ENCODE measurements around the gene KRTAP4-9.

DNA sequence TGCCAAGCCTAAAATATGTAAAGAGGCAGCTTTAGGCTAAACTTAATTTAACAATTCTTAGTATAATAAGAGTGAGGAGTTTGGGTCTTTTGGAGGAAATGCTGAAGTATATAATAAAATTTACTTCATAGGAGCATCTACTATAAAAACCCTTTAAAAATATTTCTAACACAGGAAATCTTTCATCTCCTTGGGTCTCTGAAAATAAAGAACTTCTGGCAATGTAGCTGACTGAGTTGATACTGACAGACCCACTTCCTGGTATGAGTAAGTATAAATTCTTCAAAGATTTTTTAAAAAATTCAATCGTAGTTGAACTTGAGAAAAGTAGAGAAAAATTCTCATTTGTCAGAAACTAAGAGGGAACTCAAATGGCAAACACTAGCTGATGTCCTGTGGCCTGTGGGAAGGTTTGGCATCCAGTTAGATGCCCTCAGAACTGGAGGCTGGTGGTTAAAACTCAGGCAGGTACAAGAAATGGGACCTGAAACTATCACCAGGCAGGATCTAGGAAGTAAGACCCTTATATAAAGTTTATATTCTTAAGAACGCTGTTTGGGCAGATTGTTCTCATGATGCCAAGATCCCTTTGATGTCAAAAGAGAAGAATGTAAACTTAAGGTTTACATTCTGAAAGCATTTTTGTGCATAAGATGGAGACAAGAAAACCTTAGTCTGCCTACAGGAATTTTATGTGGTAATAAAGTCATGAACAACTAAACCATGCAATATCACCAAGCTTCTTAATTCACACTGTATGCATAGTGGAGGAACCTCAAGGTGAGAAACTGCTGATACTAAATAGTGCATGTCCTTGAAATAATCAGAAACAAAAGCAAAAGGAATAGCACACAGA lies 28.9 kb downstream of the KRTAP4-9 start:
- TF ChIP-seq, protein P1, sequence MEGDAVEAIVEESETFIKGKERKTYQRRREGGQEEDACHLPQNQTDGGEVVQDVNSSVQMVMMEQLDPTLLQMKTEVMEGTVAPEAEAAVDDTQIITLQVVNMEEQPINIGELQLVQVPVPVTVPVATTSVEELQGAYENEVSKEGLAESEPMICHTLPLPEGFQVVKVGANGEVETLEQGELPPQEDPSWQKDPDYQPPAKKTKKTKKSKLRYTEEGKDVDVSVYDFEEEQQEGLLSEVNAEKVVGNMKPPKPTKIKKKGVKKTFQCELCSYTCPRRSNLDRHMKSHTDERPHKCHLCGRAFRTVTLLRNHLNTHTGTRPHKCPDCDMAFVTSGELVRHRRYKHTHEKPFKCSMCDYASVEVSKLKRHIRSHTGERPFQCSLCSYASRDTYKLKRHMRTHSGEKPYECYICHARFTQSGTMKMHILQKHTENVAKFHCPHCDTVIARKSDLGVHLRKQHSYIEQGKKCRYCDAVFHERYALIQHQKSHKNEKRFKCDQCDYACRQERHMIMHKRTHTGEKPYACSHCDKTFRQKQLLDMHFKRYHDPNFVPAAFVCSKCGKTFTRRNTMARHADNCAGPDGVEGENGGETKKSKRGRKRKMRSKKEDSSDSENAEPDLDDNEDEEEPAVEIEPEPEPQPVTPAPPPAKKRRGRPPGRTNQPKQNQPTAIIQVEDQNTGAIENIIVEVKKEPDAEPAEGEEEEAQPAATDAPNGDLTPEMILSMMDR (IDR thresholded peaks at IDR 0.05), result no peak
- TF ChIP-seq POLR2AphosphoS5 (IDR thresholded peaks at IDR 0.05), result no peak
